ENCODE measurements around the gene TMEM39B. TPM values are rescaled to one million over a fixed set of nuclear protein-coding genes. Genes with fewer than 3 reads are reported as not detected.
A peak's percentile ranks its signal among the peaks of the same experiment; 100 is the strongest.

The TMEM39B gene
- total RNA-seq, 1 experiment from 2014 or later: 22.8 TPM

GRCh38 chr1:32107742-32108661 is 35.3 kb downstream of the TMEM39B start, which contains the start of gene KPNA6:
TSS of gene KPNA6 (plus strand) at chr1:32108056. CDS start at chr1:32108131, 75 bp downstream.
- ChIA-PET CTCF (interaction anchor here (0.6 to 2.4 kb wide), 6 partner anchors 20 to 413 kb away, joined by 3 to 7 read pairs (median 4); partner anchors contain the start of gene TMEM39B), RAD21 (ENCODE audit: low non-redundant PET in 1 of 2, low total read pairs in 2 of 2, uncharacterized antibody in 2 of 2, unreplicated experiment in 2 of 2) (interaction anchor here in 1 of 2 experiments (0.6 to 0.8 kb wide), 3 partner anchors 25 to 319 kb away, joined by 3 to 6 read pairs (median 4); partner anchors contain the start of gene TMEM39B), POLR2A (interaction anchor here (0.6 to 1.2 kb wide), 13 partner anchors 11 to 847 kb away, joined by 3 to 8 read pairs (median 4); partner anchors contain the start of genes PTP4A2, TMEM39B and TXLNA)
- H4K20me1 ChIP-seq (ENCODE audit: insufficient read depth): no peaks in the 10 kb centered on the region; the same call in 1 of the 2 replicates
- DNase-seq (ENCODE audit: low read depth, low spot score): peak; percentile 97
- peak; percentile 77 for ATAC-seq
- H3K4me2 ChIP-seq (ENCODE audit: low read length): peak within 1 kb of the TSS; percentile 87
- intact Hi-C loops (cut with micrococcal nuclease): no loop called here
- no peaks in the 10 kb centered on the region for H3K9me2 ChIP-seq (ENCODE audit: insufficient read depth)
- H3K27me3 ChIP-seq (ENCODE audit: insufficient read depth, low read length): no peaks in the 10 kb centered on the region
- TSS peak; percentile 50 for BruUV-seq (replicated peaks)
- peak within 1 kb of the TSS; percentile 84 for H2AFZ ChIP-seq (ENCODE audit: low read depth, low read length, poor library complexity, severe bottlenecking)
- H3K79me2 ChIP-seq (ENCODE audit: insufficient read depth, low read length): peaks cover 52% of the 10 kb centered on the region
- H3K27ac ChIP-seq (ENCODE audit: low read depth, low read length): peak within 1 kb of the TSS; percentile 92
- H3K4me1 ChIP-seq (ENCODE audit: control insufficient read depth in 1 of 2, insufficient read depth in 2 of 2, low read length in 2 of 2): peaks cover 11 to 31% of the 10 kb centered on the region in 2 experiments; a peak in 2 of 4 replicates
- no peaks in the 10 kb centered on the region for H3K9me3 ChIP-seq (ENCODE audit: control insufficient read depth in 1 of 2, insufficient read depth in 1 of 2, low read depth in 1 of 2, low read length in 2 of 2)
- H3K36me3 ChIP-seq (ENCODE audit: control insufficient read depth in 1 of 2, insufficient read depth in 2 of 2, low read length in 2 of 2): peaks cover 0 to 2% of the 10 kb centered on the region in 2 experiments; a peak in 1 of 4 replicates
- peak within 1 kb of the TSS; percentile 61 to 84 for H3K4me3 ChIP-seq (replicated peaks in 1 of 2; ENCODE audit: low read depth in 1 of 2, low read length in 2 of 2)
- peak within 1 kb of the TSS; percentile 87 for H3K9ac ChIP-seq (ENCODE audit: low read length)
- TF ChIP-seq SP1 (IDR thresholded peaks at IDR 0.05; ENCODE audit: low read depth): peak; percentile 87
- no peak for TF ChIP-seq CTCF (IDR thresholded peaks at IDR 0.05 in 2 of 3, conservative IDR thresholded peaks at IDR 0.05 in 1 of 3; ENCODE audit: borderline replicate concordance in 1 of 3, insufficient read depth in 1 of 3, low read depth in 2 of 3, low read length in 2 of 3)
- TF ChIP-seq TCF7L2 (IDR thresholded peaks at IDR 0.05; ENCODE audit: borderline replicate concordance, extremely low read depth, insufficient read depth, insufficient read length): peak; percentile 80
- no peak for TF ChIP-seq REST (IDR thresholded peaks at IDR 0.05; ENCODE audit: low read depth)
- no peak for TF ChIP-seq EZH2phosphoT487 (IDR thresholded peaks at IDR 0.05; ENCODE audit: borderline replicate concordance)
- TF ChIP-seq MAX (IDR thresholded peaks at IDR 0.05): peak; percentile 63
- TF ChIP-seq POLR2A (IDR thresholded peaks at IDR 0.05; ENCODE audit: borderline replicate concordance, extremely low read depth, insufficient read depth, insufficient read length): peak; percentile 37
- peak; percentile 60 for TF ChIP-seq SIN3A (IDR thresholded peaks at IDR 0.05; ENCODE audit: low read depth)
- TF ChIP-seq FOSL1 (IDR thresholded peaks at IDR 0.05; ENCODE audit: low read depth): no peak
- peak; percentile 69; the same call in 1 of the 2 replicates for TF ChIP-seq POLR2AphosphoS5 (IDR thresholded peaks at IDR 0.05; ENCODE audit: low read depth, low read length)
- TF ChIP-seq SRF (IDR thresholded peaks at IDR 0.05; ENCODE audit: low read depth): no peak
- TF ChIP-seq JUND (IDR thresholded peaks at IDR 0.05): no peak
- peak; percentile 97 for TF ChIP-seq ZFX (IDR thresholded peaks at IDR 0.05)
- no peak for TF ChIP-seq ATF3 (IDR thresholded peaks at IDR 0.05)
- no peak for TF ChIP-seq CBX3 (IDR thresholded peaks at IDR 0.05; ENCODE audit: low read depth)
- TF ChIP-seq CEBPB (IDR thresholded peaks at IDR 0.05; ENCODE audit: low read depth): no peak; the same call in 1 of the 2 replicates
- peak; percentile 72 for TF ChIP-seq ZBTB33 (IDR thresholded peaks at IDR 0.05; ENCODE audit: extremely low read depth, insufficient replicate concordance, low read length)
- no peak for TF ChIP-seq RAD21 (IDR thresholded peaks at IDR 0.05; ENCODE audit: low read depth)

Data from HCT116 (cell line).